Measurements from ENCODE around the gene WFDC5.
"Not testable (repeated sequence)": the region's sequence is repeated elsewhere in the genome, so short reads cannot be mapped to it uniquely, and the experiment has no call there.

Gene WFDC5

GRCh38 chr20:45114465-45115385, at the start of gene WFDC5:
Gene WFDC5, minus strand, starts transcription at chr20:45115174. Its CDS starts 91 bp downstream, at chr20:45115083.
- Histone ChIP-seq H3K4me3 (ENCODE audit: low read depth, low read length) (no peak within 1 kb of the TSS), H3K79me2 (ENCODE audit: control insufficient read depth, insufficient read depth, low read length, unreplicated experiment) (no peaks in the 10 kb centered on the region), H3K4me1 (ENCODE audit: control insufficient read depth, insufficient read depth, low read length, unreplicated experiment) (no peaks in the 10 kb centered on the region), H3K27me3 (ENCODE audit: insufficient read depth, low read length) (peaks cover 7% of the 10 kb centered on the region; the same call in 1 of the 2 replicates), H3K36me3 (ENCODE audit: insufficient read depth, low read length) (no peaks in the 10 kb centered on the region), H3K27ac (ENCODE audit: low read depth, low read length) (no peak within 1 kb of the TSS), H2AFZ (ENCODE audit: low read length, unreplicated experiment) (no peak within 1 kb of the TSS)

- H3K79me2 ChIP-seq (ENCODE audit: control insufficient read depth, insufficient read depth, low read length, unreplicated experiment): no peaks in the 10 kb centered on the region
- no peak overlapping the region for H3K4me3 ChIP-seq (ENCODE audit: low read depth, low read length)
- H3K4me1 ChIP-seq (ENCODE audit: control insufficient read depth, insufficient read depth, low read length, unreplicated experiment): no peaks in the 10 kb centered on the region
- H3K27me3 ChIP-seq (ENCODE audit: insufficient read depth, low read length): peaks cover 52% of the 10 kb centered on the region
- H3K36me3 ChIP-seq (ENCODE audit: insufficient read depth, low read length): no peaks in the 10 kb centered on the region
- no peak overlapping the region for H2AFZ ChIP-seq (ENCODE audit: low read length, unreplicated experiment)
- H3K27ac ChIP-seq (ENCODE audit: low read depth, low read length): no peak overlapping the region
Measured at GRCh38 chr20:45163083-45163803, 48.3 kb upstream of the WFDC5 start.

- peaks cover 7% of the 10 kb centered on the region for H3K4me1 ChIP-seq (ENCODE audit: control insufficient read depth, insufficient read depth, low read length, unreplicated experiment)
- no peaks in the 10 kb centered on the region for H3K36me3 ChIP-seq (ENCODE audit: insufficient read depth, low read length)
- no peak overlapping the region for H3K27ac ChIP-seq (ENCODE audit: low read depth, low read length)
- no peak overlapping the region for H3K4me3 ChIP-seq (ENCODE audit: low read depth, low read length)
- H2AFZ ChIP-seq (ENCODE audit: low read length, unreplicated experiment): no peak overlapping the region
- no peaks in the 10 kb centered on the region for H3K79me2 ChIP-seq (ENCODE audit: control insufficient read depth, insufficient read depth, low read length, unreplicated experiment)
- peaks cover 26% of the 10 kb centered on the region for H3K27me3 ChIP-seq (ENCODE audit: insufficient read depth, low read length)
Measured at GRCh38 chr20:45157962-45158361, 43.0 kb upstream of the WFDC5 start.

- peaks cover 7% of the 10 kb centered on the region for H3K4me1 ChIP-seq (ENCODE audit: control insufficient read depth, insufficient read depth, low read length, unreplicated experiment)
Measured at GRCh38 chr20:45156713-45157112, 41.7 kb upstream of the WFDC5 start.

GRCh38 chr20:45154794-45155193, 39.8 kb upstream of the WFDC5 start:
- H3K27ac ChIP-seq (ENCODE audit: low read depth, low read length); H3K36me3 ChIP-seq (ENCODE audit: insufficient read depth, low read length); H2AFZ ChIP-seq (ENCODE audit: low read length, unreplicated experiment); H3K4me1 ChIP-seq (ENCODE audit: control insufficient read depth, insufficient read depth, low read length, unreplicated experiment); H3K4me3 ChIP-seq (ENCODE audit: low read depth, low read length); H3K79me2 ChIP-seq (ENCODE audit: control insufficient read depth, insufficient read depth, low read length, unreplicated experiment): not testable (repeated sequence)
- peaks cover 52% of the 10 kb centered on the region for H3K27me3 ChIP-seq (ENCODE audit: insufficient read depth, low read length)

More at GRCh38 chr20:45156713-45157112, 41.7 kb upstream of the WFDC5 start:
- H2AFZ ChIP-seq (ENCODE audit: low read length, unreplicated experiment): no peak overlapping the region
- H3K27me3 ChIP-seq (ENCODE audit: insufficient read depth, low read length): peaks cover 35% of the 10 kb centered on the region
- H3K4me3 ChIP-seq (ENCODE audit: low read depth, low read length): no peak overlapping the region
- H3K27ac ChIP-seq (ENCODE audit: low read depth, low read length): no peak overlapping the region
- H3K79me2 ChIP-seq (ENCODE audit: control insufficient read depth, insufficient read depth, low read length, unreplicated experiment): no peaks in the 10 kb centered on the region
- H3K36me3 ChIP-seq (ENCODE audit: insufficient read depth, low read length): no peaks in the 10 kb centered on the region

GRCh38 chr20:45154183-45154582, 39.2 kb upstream of the WFDC5 start:
- Histone ChIP-seq H3K79me2 (ENCODE audit: control insufficient read depth, insufficient read depth, low read length, unreplicated experiment) (no peaks in the 10 kb centered on the region), H3K4me1 (ENCODE audit: control insufficient read depth, insufficient read depth, low read length, unreplicated experiment) (peaks cover 7% of the 10 kb centered on the region), H3K27ac (ENCODE audit: low read depth, low read length) (no peak overlapping the region), H3K36me3 (ENCODE audit: insufficient read depth, low read length) (no peaks in the 10 kb centered on the region), H2AFZ (ENCODE audit: low read length, unreplicated experiment) (no peak overlapping the region), H3K27me3 (ENCODE audit: insufficient read depth, low read length) (peaks cover 55% of the 10 kb centered on the region), H3K4me3 (ENCODE audit: low read depth, low read length) (no peak overlapping the region)

- H3K27ac ChIP-seq (ENCODE audit: low read depth, low read length): no peak overlapping the region
- no peaks in the 10 kb centered on the region for H3K36me3 ChIP-seq (ENCODE audit: insufficient read depth, low read length)
- H3K27me3 ChIP-seq (ENCODE audit: insufficient read depth, low read length): peaks cover 57% of the 10 kb centered on the region
- H3K79me2 ChIP-seq (ENCODE audit: control insufficient read depth, insufficient read depth, low read length, unreplicated experiment): no peaks in the 10 kb centered on the region
- H3K4me1 ChIP-seq (ENCODE audit: control insufficient read depth, insufficient read depth, low read length, unreplicated experiment): peaks cover 7% of the 10 kb centered on the region
- no peak overlapping the region for H2AFZ ChIP-seq (ENCODE audit: low read length, unreplicated experiment)
- no peak overlapping the region for H3K4me3 ChIP-seq (ENCODE audit: low read depth, low read length)
Measured at GRCh38 chr20:45153752-45154151, 38.8 kb upstream of the WFDC5 start.

GRCh38 chr20:45153147-45153546, 38.2 kb upstream of the WFDC5 start:
- H3K4me1 ChIP-seq (ENCODE audit: control insufficient read depth, insufficient read depth, low read length, unreplicated experiment): peaks cover 7% of the 10 kb centered on the region
- no peak overlapping the region for H3K27ac ChIP-seq (ENCODE audit: low read depth, low read length)
- H3K27me3 ChIP-seq (ENCODE audit: insufficient read depth, low read length): peaks cover 61% of the 10 kb centered on the region
- no peak overlapping the region for H2AFZ ChIP-seq (ENCODE audit: low read length, unreplicated experiment)
- no peak overlapping the region for H3K4me3 ChIP-seq (ENCODE audit: low read depth, low read length)
- H3K79me2 ChIP-seq (ENCODE audit: control insufficient read depth, insufficient read depth, low read length, unreplicated experiment): no peaks in the 10 kb centered on the region
- no peaks in the 10 kb centered on the region for H3K36me3 ChIP-seq (ENCODE audit: insufficient read depth, low read length)

- Histone ChIP-seq H3K36me3 (ENCODE audit: insufficient read depth, low read length) (no peaks in the 10 kb centered on the region), H3K4me3 (ENCODE audit: low read depth, low read length) (no peak overlapping the region), H3K27me3 (ENCODE audit: insufficient read depth, low read length) (peaks cover 67% of the 10 kb centered on the region), H2AFZ (ENCODE audit: low read length, unreplicated experiment) (no peak overlapping the region), H3K27ac (ENCODE audit: low read depth, low read length) (no peak overlapping the region), H3K4me1 (ENCODE audit: control insufficient read depth, insufficient read depth, low read length, unreplicated experiment) (peaks cover 1% of the 10 kb centered on the region), H3K79me2 (ENCODE audit: control insufficient read depth, insufficient read depth, low read length, unreplicated experiment) (no peaks in the 10 kb centered on the region)
Measured at GRCh38 chr20:45152405-45152804, 37.4 kb upstream of the WFDC5 start.

- Histone ChIP-seq H3K4me3 (ENCODE audit: low read depth, low read length) (no peak overlapping the region), H3K4me1 (ENCODE audit: control insufficient read depth, insufficient read depth, low read length, unreplicated experiment) (no peaks in the 10 kb centered on the region), H3K27ac (ENCODE audit: low read depth, low read length) (no peak overlapping the region), H2AFZ (ENCODE audit: low read length, unreplicated experiment) (no peak overlapping the region), H3K79me2 (ENCODE audit: control insufficient read depth, insufficient read depth, low read length, unreplicated experiment) (no peaks in the 10 kb centered on the region), H3K27me3 (ENCODE audit: insufficient read depth, low read length) (peaks cover 97% of the 10 kb centered on the region), H3K36me3 (ENCODE audit: insufficient read depth, low read length) (no peaks in the 10 kb centered on the region)
Measured at GRCh38 chr20:45149062-45149461, 34.1 kb upstream of the WFDC5 start.

Measured in ACC112 (cell line).